NK-92 treated with Interleukin-12 subunit alpha and Interleukin-12 subunit beta, amount 100 ng/mL, for 24 hours (cell line): Measurements from ENCODE around the gene LRRC71.
"Not testable (repeated sequence)": the region's sequence is repeated elsewhere in the genome, so short reads cannot be mapped to it uniquely, and the experiment has no call there.

ENCODE experiments used
- DNase-seq: peaks from one replicate; lab custom pipeline; 2025; lab: John Stamatoyannopoulos, UW

The LRRC71 gene

DNA sequence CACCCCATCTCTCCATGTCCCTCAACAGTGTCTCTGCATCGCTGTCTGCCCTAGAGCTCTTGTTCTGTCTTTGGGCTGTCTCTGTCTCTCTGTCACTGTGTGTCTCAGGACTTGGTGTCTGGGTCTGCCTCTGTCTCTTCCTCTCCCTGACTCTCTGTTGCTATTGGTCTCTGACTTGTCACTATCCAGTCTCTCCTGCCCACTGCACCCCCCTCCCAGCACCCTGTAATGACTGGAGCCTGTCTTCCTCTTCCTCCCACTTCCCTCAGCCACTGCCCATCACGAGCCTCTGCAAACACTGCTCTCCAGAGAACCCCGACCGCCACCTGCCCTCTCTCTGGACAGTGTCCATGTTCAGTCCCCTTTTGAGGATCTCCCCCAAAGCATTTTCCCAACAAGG, 14.8 kb upstream of the LRRC71 start:
- DNase-seq = no peak

DNA sequence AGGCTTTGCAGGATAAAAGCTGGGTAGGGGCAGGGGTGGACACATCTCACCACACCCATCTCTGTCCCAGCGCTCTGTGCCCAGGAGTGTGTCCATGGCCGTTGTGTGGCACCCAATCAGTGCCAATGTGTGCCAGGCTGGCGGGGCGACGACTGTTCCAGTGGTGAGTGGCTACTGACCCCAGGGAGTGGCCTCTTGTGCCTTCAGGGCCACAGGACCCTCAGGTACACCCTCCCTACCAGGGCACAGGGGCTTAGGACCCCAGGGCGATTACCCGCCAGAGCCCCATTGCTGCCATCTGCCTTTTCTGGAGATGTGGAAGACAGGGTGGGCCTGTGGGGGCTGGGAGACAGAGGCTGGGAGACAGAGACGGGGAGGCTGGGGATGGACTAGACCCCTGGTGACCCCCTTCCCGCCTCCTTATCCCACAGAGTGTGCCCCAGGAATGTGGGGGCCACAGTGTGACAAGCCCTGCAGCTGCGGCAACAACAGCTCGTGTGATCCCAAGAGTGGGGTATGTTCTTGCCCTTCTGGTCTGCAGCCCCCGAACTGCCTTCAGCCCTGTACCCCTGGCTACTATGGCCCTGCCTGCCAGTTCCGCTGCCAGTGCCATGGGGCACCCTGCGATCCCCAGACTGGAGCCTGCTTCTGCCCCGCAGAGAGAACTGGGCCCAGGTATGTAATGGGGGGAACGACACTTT, 14.1 kb upstream of the LRRC71 start:
- DNase-seq = no peak

DNA sequence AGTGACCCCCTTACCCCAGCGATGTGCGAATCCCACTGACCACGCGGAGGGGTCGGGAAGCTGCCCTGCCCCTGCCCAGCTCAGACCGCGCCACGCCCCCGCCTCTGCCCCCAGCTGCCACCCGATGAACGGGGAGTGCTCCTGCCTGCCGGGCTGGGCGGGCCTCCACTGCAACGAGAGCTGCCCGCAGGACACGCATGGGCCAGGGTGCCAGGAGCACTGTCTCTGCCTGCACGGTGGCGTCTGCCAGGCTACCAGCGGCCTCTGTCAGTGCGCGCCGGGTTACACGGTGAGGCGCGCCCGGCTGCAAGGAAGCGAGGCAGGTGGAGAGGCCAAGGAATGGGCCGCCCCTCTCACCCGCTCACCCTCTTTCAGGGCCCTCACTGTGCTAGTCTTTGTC, 11.9 kb upstream of the LRRC71 start:
- no peak for DNase-seq

DNA sequence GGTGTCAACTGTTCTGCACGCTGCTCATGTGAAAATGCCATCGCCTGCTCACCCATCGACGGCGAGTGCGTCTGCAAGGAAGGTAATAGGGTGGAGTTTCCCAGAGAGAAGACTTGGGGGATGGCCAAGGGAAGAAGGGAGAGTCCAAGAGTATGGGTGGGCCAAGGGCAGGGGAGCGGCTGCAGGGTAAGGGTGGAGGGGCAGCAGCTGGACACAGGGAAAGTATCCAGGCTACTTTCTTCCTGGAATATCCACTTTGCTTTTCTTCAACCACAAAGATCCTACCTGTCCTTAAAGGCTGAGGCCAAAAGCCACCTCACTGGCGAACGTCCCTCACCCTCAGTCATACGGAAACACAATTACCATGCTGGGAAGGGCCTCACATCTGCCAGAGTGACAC, 11.5 kb upstream of the LRRC71 start:
- no peak for DNase-seq

DNA sequence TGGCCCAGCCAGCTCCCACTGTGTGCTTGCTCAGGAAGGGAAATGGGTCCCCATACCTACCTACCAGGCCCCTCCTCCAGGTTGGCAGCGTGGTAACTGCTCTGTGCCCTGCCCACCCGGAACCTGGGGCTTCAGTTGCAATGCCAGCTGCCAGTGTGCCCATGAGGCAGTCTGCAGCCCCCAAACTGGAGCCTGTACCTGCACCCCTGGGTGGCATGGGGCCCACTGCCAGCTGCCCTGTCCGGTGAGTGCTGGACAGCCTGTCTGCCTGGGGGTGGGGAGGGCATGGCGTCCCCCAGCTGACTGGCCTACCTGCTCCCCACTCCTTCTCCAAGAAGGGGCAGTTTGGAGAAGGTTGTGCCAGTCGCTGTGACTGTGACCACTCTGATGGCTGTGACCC, 10.8 kb upstream of the LRRC71 start:
- no peak for DNase-seq

DNA sequence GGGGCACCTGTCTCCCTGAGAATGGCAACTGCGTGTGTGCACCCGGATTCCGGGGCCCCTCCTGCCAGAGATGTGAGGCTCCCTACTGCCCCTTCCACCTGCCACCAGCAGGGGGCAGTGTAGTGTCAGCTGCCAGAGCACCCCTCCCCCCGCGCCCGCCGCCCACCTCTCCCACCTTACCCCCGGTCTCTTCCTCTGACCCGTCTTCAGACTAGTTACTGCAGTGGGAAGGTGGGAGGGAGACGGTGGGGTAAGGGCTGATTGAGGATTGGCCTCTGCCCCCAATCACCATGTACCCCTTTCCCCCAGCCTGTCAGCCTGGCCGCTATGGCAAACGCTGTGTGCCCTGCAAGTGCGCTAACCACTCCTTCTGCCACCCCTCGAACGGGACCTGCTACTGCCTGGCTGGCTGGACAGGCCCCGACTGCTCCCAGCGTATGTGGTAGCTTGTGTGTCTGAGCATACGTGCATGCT, 10.1 kb upstream of the LRRC71 start:
- peak; percentile 28 for DNase-seq

DNA sequence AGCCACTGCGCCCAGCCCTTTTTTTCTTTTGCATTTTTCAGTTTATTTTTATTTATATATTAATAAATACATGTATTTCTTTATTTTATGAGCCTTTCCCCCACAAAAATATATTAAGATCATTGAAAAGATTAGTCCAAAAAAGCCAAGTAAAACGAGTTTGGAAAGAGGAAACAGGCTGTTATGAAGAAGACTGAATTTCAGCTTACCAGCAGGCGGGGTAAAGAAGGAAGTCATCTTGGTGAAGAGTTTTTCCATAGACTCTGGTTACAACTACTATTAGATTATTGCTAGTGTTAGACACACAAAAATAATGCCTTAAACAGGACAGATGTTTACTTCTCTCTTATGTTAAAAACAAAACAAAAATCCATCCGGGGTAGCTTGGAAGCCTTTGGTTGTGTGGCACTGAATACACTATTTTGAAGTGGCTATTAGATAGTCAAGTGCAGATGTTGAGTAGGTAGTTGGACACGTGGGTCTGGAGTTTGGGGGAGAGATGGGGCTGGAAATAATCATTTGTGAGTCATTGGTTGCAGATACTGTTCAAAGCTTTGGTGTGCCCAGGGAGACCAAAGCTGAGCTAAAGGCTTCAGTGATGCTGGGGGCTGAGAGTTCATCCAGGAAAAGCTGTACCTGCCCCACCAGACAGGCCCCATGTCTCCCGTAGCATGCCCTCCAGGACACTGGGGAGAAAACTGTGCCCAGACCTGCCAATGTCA, 8.7 kb upstream of the LRRC71 start:
- DNase-seq = no peak

DNA sequence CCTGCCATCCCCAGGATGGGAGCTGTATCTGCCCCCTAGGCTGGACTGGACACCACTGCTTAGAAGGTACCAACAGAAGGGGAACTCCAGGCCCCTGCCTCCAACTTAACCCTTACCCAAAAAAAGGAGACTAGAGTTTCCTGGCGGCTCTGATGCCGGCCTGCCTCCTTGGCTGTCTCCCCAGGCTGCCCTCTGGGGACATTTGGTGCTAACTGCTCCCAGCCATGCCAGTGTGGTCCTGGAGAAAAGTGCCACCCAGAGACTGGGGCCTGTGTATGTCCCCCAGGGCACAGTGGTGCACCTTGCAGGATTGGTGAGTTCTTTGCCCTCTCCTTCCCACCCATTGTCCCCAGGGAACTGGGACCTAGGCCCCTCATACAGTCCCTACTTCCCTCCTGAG, 8.1 kb upstream of the LRRC71 start:
- DNase-seq = no peak

DNA sequence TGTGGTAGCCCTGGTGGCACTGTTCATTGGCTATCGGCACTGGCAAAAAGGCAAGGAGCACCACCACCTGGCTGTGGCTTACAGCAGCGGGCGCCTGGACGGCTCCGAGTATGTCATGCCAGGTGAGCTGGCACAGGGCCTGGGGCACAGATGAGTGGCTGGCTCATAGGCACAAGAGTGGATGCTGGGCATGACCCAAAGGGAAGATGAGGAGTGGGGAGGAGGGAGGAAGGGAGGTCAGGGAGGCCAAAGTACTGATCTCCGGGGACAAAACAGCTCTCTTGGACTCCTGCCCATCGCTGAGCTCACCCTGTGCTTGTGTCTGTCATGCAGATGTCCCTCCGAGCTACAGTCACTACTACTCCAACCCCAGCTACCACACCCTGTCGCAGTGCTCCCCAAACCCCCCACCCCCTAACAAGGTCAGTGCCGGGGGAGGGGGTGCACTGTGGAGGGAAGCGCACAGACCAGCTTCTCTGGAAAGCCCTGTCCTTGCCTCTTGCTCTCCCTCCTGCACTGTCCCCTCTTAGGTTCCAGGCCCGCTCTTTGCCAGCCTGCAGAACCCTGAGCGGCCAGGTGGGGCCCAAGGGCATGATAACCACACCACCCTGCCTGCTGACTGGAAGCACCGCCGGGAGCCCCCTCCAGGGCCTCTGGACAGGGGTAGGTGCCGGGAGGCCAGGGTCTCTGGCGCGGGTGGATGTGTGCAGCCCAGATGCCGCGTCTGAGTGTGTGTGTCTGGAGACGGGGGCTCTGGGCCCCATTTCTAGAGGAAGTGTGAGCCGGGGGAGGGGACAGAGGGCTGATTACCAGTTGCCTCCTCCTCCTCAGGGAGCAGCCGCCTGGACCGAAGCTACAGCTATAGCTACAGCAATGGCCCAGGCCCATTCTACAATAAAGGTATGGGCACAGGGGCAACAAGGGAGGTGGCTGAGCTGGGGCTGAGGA, 7.3 kb upstream of the LRRC71 start:
- DNase-seq = no peak

DNA sequence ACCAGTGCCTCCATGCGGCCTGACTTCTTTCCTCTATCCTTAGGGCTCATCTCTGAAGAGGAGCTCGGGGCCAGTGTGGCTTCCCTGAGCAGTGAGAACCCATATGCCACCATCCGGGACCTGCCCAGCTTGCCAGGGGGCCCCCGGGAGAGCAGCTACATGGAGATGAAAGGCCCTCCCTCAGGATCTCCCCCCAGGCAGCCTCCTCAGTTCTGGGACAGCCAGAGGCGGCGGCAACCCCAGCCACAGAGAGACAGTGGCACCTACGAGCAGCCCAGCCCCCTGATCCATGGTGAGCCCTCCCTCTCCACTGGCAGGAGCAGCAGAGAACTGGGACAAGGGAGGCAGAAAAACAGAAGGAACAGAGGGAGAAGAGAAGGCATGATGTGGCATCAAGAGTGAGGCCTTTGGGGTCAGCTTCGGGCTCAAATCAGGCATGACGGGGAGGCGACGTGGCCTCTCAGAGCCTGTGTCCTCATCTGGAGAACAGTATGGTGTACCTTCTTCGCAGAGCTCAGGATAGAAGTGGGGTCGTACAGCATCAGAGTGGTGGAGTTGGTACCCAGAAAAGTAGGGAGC, 6.5 kb upstream of the LRRC71 start:
- no peak for DNase-seq

DNA sequence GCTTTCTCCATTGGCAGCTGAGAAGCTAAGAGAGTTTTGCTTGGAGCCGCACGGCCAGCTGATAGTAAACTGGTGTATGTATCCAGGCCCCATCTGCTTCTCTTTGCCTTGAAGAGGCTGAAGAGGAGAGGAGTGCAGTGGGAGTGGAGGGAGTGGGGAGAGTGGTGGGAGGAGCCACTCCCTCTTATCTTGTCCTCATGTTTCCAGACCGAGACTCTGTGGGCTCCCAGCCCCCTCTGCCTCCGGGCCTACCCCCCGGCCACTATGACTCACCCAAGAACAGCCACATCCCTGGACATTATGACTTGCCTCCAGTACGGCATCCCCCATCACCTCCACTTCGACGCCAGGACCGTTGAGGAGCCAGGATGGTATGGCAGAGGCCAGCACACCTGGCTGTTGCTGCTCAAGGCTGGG, 6.0 kb upstream of the LRRC71 start:
- no peak for DNase-seq

DNA sequence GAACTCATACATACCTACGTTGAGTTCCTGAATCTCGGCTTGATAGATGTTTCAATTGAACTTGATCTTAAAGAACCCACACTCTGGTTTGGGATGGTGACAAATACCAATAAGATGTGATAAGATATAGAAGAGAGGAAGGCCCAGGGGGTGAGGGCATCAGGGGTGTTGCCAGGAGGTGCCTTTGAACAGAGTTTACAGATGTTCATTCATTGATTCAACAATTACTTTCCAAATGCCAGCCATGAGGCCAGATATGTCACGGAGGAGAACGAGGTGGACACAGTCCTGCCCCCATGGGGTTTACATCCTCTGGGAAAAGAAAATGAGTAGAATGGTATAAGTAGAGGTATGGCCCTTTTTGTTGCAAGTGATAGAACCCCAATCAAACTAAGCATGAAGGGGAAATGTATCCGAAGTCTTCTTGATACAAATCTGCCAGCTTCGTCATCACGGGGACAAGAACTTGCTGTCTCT, 659 bp downstream of the LRRC71 start:
- DNase-seq = no peak

DNA sequence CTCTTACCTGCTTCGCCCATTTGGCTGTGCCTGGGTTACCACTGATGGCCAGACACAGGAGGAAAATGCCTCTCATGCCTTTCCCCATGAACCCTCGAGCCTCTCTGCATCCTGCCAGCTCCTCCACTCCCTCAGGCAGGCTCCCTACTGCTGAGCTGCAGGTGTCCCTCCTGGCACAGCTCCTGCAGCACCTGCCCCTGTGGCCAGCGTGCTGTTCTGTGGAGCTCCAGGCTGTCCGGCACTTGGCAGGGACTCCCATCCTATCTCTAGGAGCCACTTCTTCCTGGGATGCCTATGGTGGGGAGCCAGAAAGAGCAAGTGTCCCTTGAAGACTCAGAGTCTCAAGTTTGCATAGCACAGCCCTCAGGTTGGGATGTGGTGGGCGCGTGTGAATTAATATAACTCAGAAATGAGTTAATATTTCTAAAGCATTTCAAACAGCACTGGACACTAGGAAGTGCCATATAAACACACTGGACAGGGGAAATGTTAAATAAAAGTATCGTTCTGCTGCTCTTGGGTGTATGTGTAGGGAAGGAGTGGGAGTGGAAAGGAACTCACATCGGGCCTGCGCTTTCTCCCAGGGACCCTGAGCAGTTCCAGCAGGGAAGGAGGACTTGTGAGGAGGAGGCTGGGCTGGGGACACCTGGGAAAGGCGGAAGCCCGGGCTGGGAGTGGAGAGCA, 2.7 kb downstream of the LRRC71 start:
- no peak for DNase-seq

DNA sequence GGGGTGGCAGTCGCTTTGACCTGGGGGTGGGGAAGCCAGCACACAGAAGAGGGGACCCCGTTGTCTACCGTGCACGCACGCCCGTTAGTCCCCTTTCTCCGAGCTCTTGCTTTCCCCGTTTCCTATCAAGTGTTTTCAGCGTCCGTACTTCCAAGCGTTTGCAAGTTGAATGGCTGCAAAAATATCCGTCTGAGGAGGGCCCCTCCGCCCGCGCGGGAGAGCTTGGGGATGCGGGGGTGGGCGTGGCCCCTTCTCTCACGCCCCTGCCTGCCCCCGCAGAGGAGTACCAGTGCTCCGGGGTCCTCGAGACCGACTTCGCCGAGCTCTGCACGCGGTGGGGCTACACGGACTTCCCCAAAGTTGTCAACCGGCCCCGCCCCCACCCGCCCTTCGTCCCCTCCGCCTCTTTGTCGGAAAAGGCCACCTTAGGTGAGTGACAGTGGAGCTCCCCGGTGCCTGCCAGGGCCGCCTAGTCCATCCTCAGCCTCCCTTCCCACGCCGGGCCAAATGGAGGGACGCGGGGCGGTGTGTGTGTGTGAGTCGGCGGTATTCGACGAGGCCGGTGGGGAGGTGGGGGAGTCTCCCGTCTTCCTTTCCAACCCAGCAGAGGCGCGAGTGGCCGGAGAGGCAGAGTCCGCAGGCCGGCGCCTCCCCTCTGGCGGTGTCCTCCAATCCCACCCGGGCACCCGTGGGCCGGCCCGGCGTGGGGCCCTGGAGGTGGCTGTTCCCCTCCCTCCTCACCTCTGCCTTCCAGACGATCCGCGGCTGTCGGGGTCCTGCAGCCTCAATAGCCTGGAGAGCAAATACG, 3.4 kb downstream of the LRRC71 start:
- DNase-seq = no peak

DNA sequence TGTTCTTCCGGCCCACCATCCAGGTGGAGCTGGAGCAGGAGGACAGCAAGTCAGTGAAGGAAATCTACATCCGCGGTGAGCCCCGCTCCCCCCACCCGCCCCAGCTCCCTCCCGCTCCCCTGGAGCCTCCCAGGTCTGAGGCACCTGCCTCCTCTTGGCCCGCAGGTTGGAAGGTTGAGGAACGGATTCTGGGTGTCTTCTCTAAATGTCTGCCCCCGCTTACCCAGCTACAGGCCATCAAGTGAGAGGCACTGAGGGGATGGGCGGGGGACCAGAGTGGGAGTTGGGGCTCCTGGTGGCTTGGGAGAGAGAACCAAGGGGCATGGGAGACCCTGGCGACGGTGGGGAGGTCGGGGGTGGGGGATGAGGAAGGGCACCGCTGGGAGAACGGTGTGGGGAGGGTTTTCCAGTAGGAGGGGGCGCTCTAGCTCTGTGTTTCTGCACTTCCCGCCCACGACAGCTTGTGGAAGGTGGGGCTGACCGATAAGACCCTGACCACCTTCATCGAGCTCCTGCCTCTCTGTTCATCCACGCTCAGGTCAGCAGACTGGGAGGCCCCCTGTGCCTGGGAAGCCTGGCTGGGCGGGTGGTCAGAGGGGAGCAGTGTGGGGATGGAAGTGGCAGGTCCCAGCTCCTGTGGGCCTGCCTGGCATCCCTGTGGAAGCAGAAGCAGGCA, 4.2 kb downstream of the LRRC71 start:
- DNase-seq = no peak

DNA sequence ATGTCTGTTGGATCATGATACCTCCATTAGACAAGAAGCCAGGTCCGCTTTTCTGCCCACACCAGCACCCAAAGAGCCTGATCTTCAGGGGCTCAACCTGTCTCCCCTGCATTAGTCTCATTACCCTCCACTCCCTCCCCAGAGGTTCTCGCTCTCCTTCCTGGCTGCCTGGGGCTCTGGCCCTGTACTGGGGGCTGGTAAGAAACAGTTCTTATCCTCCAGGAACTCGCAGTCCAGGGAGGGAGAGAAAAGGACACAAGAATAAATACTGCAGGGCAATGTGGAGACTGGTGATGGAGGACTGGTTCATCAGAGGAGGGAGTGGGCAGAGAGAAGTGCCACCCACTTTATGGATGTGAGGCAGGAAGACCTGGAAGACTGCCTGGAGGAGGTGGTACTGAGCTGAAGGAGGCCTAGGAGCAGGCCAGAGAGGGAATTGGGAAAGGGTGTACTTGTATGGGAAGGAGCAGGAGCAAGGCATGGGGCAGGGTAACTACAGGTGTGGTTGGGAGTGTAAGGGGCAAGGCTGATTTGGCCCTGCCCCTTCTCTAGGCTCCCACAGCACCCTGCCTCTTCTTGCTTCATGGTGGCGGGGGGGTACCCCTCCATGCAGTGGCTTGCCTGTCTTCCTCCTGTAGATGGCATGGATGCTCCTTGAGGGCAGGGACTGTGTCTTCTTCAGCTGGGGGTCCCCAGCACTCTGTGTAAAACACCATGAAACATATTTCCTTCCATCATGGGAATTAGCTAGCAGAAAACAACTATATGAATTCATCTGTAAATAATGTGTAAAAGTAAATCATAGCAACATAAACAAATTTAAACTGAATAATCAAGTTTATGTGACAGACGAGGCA, 5.0 kb downstream of the LRRC71 start:
- no peak for DNase-seq

DNA sequence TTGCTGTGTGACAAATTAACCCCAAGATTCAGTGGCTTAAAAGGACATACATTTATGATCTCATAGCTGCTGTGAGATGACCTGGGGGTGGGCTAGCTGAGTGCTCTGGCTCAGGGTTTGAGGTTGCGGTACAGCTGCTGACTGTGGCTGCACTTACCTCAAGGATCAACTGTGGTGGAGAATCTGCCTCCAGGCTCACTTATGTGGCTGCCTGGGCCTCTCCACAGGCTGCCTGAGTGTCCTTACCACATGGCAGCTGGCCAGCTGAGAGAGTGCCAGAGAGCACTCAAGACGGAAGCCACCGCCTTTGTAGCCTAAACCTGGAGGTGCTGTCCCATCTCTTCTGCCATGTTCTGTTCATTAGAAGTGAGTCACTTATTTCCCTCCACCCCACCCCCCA, 5.7 kb downstream of the LRRC71 start:
- DNase-seq = no peak

DNA sequence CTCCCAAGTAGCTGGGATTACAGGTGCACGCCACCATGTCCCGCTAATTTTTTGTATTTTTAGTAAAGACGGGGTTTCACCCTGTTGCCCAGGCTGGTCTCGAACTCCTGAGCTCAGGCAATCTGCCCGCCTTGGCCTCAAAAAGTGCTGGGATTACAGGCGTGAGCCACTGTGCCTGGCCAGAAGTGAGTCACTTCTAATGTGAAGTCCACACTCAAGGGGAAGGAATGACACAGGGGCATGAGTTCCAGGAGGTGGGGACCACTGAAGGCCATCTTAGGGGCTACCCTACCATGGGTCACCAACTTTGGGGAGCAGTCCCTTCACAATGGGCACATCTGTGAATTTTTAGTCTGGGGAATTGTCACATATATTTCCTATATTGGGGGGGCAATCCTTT, 6.3 kb downstream of the LRRC71 start:
- DNase-seq = not testable (repeated sequence)
